ENCODE data around the gene RPL13.

Gene RPL13

DNA sequence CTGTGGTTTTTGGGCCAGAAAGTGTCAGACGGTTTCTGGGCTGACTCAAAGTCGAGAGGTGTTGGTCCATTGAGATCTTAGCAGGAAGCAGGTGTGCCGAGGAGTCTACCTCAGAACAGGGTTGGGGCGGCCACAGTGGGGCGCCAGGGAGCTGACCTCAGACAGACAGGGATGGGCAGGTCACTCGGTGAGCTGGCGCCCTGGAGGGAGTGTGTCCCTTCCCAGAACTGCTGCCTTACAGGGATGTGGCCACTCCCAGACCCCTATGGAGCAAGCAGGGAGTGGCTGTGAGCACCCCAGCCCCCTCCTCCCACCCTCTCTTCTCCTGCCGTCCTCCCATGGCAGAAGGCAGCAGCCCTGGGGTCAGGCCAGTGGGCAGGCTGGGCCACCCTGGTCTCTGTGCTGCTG, 39.0 kb downstream of the RPL13 start:
- no peak for DNase-seq (ENCODE audit: low read depth)

- no peak for DNase-seq (ENCODE audit: low read depth)
Measured at GRCh38 chr16:89599902-89600301, 39.4 kb downstream of the RPL13 start.

DNA sequence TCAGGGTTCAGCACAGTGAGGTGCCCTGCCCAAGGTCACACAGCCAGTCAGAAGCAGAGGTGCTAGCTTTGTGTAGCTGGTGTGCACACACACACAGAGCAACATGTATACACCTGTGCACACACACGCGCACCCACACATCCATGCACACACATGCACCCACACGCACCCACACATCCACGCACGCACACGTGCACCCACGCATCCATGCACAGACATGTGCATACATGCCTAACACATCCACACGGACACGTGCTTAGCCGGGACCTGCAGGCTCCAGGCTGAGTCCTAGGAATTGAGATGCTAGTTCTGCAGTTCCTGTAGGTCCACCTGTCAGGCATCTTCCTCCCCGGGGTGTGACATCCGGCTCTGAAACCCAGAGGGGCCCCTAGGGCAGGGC, 39.9 kb downstream of the RPL13 start:
- no peak for DNase-seq (ENCODE audit: low read depth)

GRCh38 chr16:89600956-89601355, 40.5 kb downstream of the RPL13 start:
- no peak for DNase-seq (ENCODE audit: low read depth)

- no peak for DNase-seq (ENCODE audit: low read depth)
Measured at GRCh38 chr16:89601906-89602272, 41.4 kb downstream of the RPL13 start.

GRCh38 chr16:89602273-89602951, 41.9 kb downstream of the RPL13 start:
- DNase-seq (ENCODE audit: low read depth) = peak; percentile 63

- no peak for DNase-seq (ENCODE audit: low read depth)
Measured at GRCh38 chr16:89602952-89603590, 42.6 kb downstream of the RPL13 start.

- no peak for DNase-seq (ENCODE audit: low read depth)
Measured at GRCh38 chr16:89604764-89605163, 44.3 kb downstream of the RPL13 start.

DNA sequence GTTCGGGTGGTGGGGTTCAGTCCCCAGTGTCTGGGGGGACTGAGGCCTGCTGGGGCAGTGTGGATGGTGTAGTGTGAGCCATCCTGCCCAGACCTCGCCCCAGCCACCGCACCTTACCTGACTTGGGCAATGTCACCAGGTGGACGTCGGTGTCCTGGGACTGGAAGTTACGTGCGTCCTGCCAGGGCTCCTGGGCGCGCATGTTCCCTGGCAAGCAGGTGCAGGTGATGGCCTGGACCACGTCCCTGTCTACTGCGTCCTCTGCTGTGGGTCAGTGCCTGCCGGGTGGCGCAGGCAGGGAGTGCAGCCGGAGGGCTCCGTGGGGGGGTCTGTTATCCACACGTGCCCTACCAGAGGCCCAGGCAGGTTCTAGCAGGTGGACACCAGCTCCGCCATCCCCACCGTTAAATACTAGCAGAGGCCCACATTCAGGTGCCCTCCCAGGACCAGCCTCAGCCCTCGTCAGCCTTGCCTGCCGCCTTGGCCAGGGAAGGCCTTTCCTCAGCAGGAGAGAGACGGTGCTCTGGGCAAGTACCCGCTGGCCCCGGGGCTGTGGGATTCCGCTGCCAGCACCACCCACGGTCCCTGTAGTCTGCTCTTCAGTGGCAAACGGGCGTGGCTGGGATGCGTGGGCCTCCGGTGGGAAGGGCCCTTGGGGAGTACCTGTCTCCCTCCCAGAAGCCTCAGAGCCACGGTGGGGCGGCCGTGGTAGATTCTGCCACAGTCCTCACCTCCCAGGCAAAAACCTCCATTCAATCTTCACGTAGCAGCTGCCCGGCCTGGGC, 44.9 kb downstream of the RPL13 start:
- no peak for DNase-seq (ENCODE audit: low read depth)

- no peak for DNase-seq (ENCODE audit: low read depth)
Measured at GRCh38 chr16:89606006-89606405, 45.5 kb downstream of the RPL13 start.

GRCh38 chr16:89607453-89607852, 47.0 kb downstream of the RPL13 start:
- no peak for DNase-seq (ENCODE audit: low read depth)

DNA sequence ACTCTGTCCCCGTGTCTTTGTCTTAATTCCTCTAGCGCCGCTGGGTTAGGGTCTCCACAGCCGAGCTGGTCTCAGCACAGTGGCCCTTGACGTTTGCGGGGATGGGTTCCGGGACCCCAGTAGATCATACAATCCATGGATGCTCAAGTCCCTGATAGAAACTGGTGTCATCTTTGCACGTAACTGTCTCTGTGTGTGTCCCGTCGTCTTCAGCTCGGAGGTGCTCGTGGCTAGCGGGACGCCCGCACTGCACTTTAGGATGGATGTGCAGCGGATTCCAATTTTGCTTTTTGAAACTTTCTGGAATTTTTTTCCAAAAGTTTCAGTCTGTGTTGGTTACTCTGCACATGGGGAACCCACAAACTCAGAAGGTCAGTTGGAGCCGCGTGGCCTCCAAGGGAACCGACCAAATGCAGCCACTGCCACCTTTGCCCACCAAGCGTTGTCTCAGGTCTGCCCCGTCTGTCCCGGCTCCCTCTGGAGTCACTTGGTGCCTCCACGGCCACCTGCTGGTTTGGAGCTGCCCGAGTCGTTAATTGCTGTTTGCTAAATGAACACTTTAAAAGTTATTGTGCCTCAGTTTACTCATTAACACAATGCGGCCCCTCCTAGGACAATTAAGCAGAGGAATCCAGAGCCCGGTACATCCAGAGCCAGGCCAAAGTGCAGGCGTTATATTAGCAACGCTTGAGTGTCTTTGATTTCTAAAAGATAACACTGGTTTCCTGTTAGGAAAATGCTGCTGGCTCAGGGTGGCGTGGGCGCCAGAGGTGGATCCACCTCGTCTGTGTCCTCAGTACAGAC, 47.7 kb downstream of the RPL13 start:
- DNase-seq (ENCODE audit: low read depth) = no peak

DNA sequence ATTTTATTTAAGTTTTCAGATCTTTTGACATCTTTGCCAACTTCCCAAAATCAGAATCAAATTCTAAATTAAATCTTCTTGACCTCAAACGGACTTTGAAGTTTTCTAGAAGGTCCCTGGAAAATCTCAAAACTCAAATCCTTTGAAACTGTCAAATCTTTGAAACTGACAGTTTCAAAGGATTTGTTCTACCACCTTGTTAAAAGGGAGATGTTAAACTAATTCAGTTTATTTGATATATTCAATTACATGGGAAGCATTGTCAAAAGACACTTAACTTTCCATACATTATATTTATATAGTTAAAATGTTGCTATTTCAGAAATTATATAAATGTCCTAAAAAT, 49.6 kb downstream of the RPL13 start:
- DNase-seq (ENCODE audit: low read depth) = no peak

DNA sequence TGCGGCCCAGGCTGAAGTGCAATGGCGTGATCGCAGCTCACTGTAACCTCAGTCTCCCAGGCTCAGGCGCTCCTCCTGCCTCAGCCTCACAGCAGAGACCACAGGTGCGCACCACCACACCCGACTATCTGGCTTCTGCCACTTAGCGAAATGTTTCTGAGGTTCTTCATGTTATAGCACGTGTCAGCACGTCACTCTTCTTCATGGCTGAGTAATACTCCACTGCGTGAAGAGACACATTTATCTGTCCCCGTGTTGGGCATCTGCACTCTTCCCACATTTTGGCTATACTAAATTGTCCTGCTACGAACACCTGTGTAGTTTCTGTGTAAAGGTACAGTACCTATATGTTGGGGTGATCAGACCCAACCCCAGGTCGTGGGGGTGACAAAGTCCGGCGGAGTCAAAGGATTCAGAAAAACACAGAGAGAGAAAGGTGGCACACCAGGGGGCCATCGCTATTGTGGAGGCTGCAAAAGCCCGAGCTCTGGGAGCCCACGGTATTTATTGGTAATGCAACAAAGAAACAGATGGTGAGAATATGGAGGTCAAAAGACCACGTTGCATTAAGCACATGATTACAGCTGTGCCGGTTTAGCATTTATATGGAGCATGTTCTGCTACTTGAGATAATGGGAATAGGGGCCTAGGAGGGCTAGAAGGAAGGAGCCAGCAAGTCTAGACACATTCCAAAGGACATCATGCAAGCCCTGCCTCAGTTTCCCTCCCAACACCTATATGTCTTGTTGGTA, 52.1 kb downstream of the RPL13 start:
- no peak for DNase-seq (ENCODE audit: low read depth)

DNA sequence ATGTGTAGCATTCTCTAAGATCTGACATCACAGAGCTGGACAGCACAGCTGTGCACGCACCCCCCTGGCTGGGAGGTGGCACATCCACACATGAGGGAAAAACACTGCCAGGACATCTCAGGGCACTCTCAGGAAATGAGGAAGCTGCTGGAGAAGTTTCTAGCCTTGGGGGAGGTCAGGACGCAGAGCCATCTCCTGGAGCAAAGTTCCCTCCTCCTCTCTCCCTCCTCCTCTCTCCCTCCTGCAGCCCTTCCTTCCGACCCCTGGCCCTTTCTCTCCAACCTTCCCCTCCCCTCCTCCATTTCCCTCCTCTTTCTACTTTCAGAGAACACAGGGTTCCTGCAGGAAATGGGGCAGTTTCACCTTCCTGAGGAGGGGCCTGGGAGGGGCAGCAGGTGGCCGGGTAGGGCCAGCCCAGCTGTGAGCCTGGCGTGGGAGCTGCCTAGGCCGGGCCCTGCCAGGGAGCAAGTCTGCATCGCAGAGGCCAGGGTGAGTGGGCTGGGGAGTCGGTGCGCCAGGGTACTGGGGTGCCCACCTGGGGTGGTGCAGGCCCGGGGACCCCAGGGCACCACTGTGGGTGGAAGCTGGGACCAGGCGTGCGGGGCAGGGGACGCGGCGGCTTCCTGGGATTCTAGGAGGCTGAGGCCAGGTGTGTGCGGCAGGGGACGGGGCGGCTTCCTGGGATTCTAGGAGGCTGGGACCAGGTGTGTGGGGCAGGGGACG, 52.9 kb downstream of the RPL13 start, which contains the start of gene DPEP1:
DPEP1 (plus strand) TSS at position 412 of the 723 bp plus-strand sequence. CDS start 16,769 bp downstream, outside the sequence.
- no peak for DNase-seq (ENCODE audit: low read depth)

GRCh38 chr16:89613954-89614459, 53.5 kb downstream of the RPL13 start:
- no peak for DNase-seq (ENCODE audit: low read depth)
